HepG2 (cell line): ENCODE measurements around the gene CHTF8. TPM values are rescaled to one million over a fixed set of nuclear protein-coding genes. Genes with fewer than 3 reads are reported as not detected.
A peak's percentile ranks its signal among the peaks of the same experiment; 100 is the strongest.

Experiments
- AGO1 ChIP-seq: fragments of 200-400 bp; formaldehyde crosslinking; IDR thresholded peaks from 2 replicates; pipeline ENCODE4 v1.6.1; 2017; ENCODE audit warnings: mild to moderate bottlenecking, low read depth, low read length, moderate library complexity; ENCODE audit not compliant: poor library complexity, severe bottlenecking
- BRD4 ChIP-seq: sonication (generic); formaldehyde crosslinking; IDR thresholded peaks from 2 replicates; pipeline ENCODE4 v1.4.0; 2020; ENCODE audit warnings: missing genetic modification reagents
- HNF1A ChIP-seq, 2 experiments: sonication (generic) in 1 of 2; formaldehyde crosslinking in 1 of 2; IDR thresholded peaks; 2 replicates each; pipeline versions ENCODE4 v1.4.0 to v1.6.1; 2016 to 2020; ENCODE audit warnings: borderline replicate concordance in 1 of 2, low read depth in 1 of 2, mild to moderate bottlenecking in 1 of 2, missing genetic modification reagents in 1 of 2
- HOMEZ ChIP-seq: IDR thresholded peaks from 2 replicates; pipeline ENCODE4 v1.6.1; 2016; ENCODE audit warnings: low read depth
- JUNB ChIP-seq: sonication (generic); formaldehyde crosslinking; IDR thresholded peaks from 2 replicates; pipeline ENCODE4 v1.8.0; 2022; ENCODE audit warnings: missing genetic modification reagents, mild to moderate bottlenecking, borderline replicate concordance
- MTF2 ChIP-seq: sonication (generic); formaldehyde crosslinking; IDR thresholded peaks from 2 replicates; pipeline ENCODE4 v1.5.0; 2020; ENCODE audit warnings: missing genetic modification reagents, borderline replicate concordance
- PCBP1 ChIP-seq: fragments of 200-400 bp; formaldehyde crosslinking; IDR thresholded peaks from 2 replicates; pipeline ENCODE4 v1.6.1; 2017; ENCODE audit warnings: mild to moderate bottlenecking, low read depth, low read length, borderline replicate concordance
- TBP ChIP-seq: sonication (generic); formaldehyde crosslinking; IDR thresholded peaks from 2 replicates; pipeline ENCODE4 v1.5.0; 2020; ENCODE audit warnings: missing genetic modification reagents
- ZBTB33 ChIP-seq: sonication (generic); formaldehyde crosslinking; IDR thresholded peaks from 2 replicates; pipeline ENCODE4 v1.4.0; 2020; ENCODE audit warnings: missing genetic modification reagents
- ZHX2 ChIP-seq, 2 experiments: sonication (generic) in 1 of 2; formaldehyde crosslinking in 1 of 2; IDR thresholded peaks; 2 replicates each; pipeline versions ENCODE4 v1.6.1 to v1.9.0; 2014 to 2022; ENCODE audit warnings: antibody characterized with exemption in 1 of 2, borderline replicate concordance in 1 of 2, inconsistent platforms in 1 of 2, low read depth in 1 of 2, missing genetic modification reagents in 1 of 2
- ZNF101 ChIP-seq: sonication (generic); formaldehyde crosslinking; IDR thresholded peaks from 2 replicates; pipeline ENCODE4 v1.4.0; 2020; ENCODE audit warnings: mild to moderate bottlenecking, low read depth, missing genetic modification reagents, borderline replicate concordance
- ZNF615 ChIP-seq: sonication (generic); formaldehyde crosslinking; IDR thresholded peaks from 2 replicates; pipeline ENCODE4 v1.5.0; 2020; ENCODE audit warnings: mild to moderate bottlenecking, missing genetic modification reagents, borderline replicate concordance
- polyA plus RNA-seq, 8 experiments: library from polyadenylated mRNA; depleted of rRNA in 3 of 8; stranded (reverse) in 7 of 8; unstranded in 1 of 8; fragments of >200 nt; fragmentation: Illumina TruSeq in 4 of 8; extraction: Trizol in 4 of 8; gene quantifications; 2 replicates each; pipeline versions ENCODE4 v1.2.1 to v1.2.3, GENCODE V29; 2011 to 2016; ENCODE audit warnings: low read depth in 4 of 8, missing spikeins in 1 of 8, mixed read lengths in 1 of 8; ENCODE audit not compliant: insufficient read depth in 1 of 8
- total RNA-seq, 5 experiments: library from RNA; depleted of rRNA; stranded (reverse); fragments of >200 nt; fragmentation: Illumina TruSeq; extraction: Trizol; gene quantifications; 2 replicates each; pipeline ENCODE4 v1.2.3, GENCODE V29; 2016; ENCODE audit warnings: low read depth in 1 of 5

Gene CHTF8
- total and polyA plus RNA-seq, 2 of the 13 experiments (the other 11 are each of a cell fraction or from before 2014, with no cell fraction given) = 37.2 to 67.5 TPM

- no peak for TF ChIP-seq HNF1A (IDR thresholded peaks at IDR 0.05; ENCODE audit: low read depth)
- peak; percentile 34; the same call in 1 of the 2 replicates for TF ChIP-seq HNF1A (CRISPR knock-in tag; IDR thresholded peaks at IDR 0.05; ENCODE audit: borderline replicate concordance)
- no peak; the same call in 1 of the 2 replicates for TF ChIP-seq TBP (CRISPR knock-in tag)
- TF ChIP-seq ZNF101 (CRISPR knock-in tag) = peak; percentile 65; the same call in 1 of the 2 replicates
- TF ChIP-seq BRD4 (CRISPR knock-in tag) = no peak
- TF ChIP-seq PCBP1 = no peak
- TF ChIP-seq AGO1 = no peak
- no peak for TF ChIP-seq MTF2 (CRISPR knock-in tag)
- no peak; the same call in 1 of the 2 replicates for TF ChIP-seq JUNB (CRISPR knock-in tag)
- TF ChIP-seq HOMEZ (CRISPR knock-in tag) = no peak
- no peak for TF ChIP-seq ZBTB33 (CRISPR knock-in tag)
- no peak for TF ChIP-seq ZNF615 (CRISPR knock-in tag)
- TF ChIP-seq ZHX2 (IDR thresholded peaks at IDR 0.05; ENCODE audit: low read depth) = peak; percentile 86
- no peak for TF ChIP-seq ZHX2 (CRISPR knock-in tag; IDR thresholded peaks at IDR 0.05; ENCODE audit: borderline replicate concordance)
These were observed at the start of gene CHTF8, which contains the start of gene UTP4 (continued) for GRCh38 chr16:69132424-69133252.
